Caki2 (cell line): Measurements from ENCODE around the gene TRABD2B. TPM values are rescaled to one million over a fixed set of nuclear protein-coding genes. Genes with fewer than 3 reads are reported as not detected.

Source experiments
- DNase-seq: peaks from one replicate; pipeline ENCODE4 v3.0.0-alpha.2; 2015; ENCODE audit warnings: low read depth
- in situ Hi-C: cut with HindIII; loops from 2 replicates; pipeline ENCODE4 v1.10.0; 2016; ENCODE audit warnings: low sequenced_read_pairs, low pct_unique_long_range_greater_than_20kb, mixed read lengths
- total RNA-seq: library from RNA; depleted of rRNA; stranded (reverse); fragments of >200 nt; shearing (Covaris generic); gene quantifications from 2 replicates; pipeline ENCODE4 v1.2.3, GENCODE V29; 2014; ENCODE audit warnings: low replicate concordance

Gene TRABD2B
- total RNA-seq, 1 experiment from 2014 or later, result 0.57 TPM

DNA sequence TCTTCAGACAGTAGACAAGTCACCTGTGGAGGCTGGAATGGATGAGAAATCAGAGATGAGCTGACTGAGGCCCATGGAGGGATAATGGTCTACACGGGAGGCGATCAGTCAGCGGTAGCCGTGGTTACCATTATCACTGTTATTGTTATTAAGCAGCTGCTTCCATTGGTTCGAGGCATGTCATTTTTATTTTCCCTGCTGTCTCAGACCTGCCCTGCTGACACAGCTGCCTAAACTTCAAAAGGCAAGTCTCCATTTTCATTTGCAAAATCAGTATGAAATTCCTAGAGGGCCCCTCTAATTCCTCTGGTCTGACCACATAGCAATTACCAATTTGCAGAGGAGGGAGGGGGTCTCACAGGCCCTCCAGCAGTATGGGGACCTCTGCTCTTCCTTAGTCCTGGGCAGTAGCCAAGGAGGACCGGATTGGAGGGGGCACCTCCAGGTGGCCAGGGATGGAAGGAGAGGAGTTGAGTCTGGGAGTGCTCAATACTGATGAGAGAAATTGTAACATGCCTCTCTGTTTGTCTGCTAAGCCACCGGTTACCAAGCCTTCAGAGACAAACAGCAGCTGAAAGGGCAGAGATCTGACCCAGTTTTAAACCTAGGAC is 184.2 kb downstream of the TRABD2B start:
- in situ Hi-C loops, result no loop called here
- no peak for DNase-seq

DNA sequence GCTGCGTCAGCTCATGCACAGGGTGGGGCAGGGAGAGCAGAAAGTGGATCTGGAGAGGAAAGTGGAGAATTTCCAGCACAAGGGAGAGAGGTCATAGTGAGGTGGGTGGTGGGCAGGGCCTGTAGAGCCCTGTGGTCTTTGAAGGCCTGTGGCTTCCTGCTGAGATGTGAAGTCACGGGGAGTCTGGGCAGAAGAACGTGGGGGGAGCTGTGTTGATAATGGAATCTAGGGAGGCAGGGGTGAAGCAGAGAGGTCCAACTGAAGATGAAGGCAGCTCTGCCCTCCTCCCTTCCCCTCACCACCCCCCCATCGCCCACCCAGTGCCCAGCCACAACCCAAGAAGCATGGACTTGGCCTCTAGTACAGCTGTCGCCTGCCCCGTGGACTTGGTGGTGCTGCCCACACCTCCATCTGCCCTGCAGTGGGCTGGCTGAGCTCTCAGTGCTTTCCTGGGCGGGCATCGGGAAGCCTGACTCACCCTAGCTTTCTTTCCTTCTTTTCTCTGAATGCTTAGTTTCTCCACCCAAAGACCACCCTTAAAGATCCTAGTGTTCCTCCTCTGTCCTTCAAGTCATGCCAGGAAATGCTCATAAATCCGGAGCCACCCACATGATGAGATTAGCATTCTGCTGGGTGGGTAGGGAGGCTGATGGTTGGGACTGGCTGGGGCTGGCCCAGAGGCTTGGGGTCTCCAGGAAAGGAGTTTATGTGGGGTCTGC is 186.1 kb downstream of the TRABD2B start:
- in situ Hi-C loops, result no loop called here
- no peak for DNase-seq

DNA sequence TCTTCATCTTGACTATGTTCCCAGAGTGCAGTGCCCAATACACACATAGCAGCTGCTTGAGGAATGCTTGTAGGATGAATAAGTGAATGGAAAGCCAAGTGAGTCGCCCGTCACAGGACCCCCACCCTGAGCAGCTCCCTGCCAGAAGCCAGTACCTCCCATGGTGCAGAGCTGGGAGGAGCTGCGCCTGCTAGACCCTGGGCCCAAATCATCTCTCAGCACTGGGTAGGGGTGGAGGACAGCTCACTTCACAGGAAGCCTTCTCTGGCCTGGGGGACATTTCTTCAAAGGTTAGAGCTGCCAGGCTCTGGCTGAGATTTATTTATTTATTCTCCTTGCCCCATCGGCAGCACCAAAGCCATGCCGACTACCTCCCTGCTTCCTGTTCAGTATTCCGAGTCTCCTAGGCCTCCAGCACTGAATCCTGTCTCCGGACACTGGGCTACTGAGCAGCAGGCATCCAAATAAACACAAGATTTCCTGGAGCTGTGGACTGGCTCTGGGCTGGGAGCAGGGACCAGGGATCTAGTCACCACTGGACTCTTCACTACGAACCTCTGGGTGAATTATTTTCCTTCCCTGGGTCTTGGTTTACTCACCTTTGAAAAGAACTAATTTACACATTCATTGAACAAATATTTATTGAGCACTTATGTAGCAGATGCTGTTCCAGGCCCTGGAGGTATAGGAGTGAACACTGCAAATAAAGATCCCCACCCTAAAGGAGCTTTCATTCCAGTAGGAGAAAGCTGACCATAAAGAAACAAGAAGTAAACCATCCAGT is 187.7 kb downstream of the TRABD2B start:
- in situ Hi-C loops, result no loop called here
- DNase-seq, result no peak

DNA sequence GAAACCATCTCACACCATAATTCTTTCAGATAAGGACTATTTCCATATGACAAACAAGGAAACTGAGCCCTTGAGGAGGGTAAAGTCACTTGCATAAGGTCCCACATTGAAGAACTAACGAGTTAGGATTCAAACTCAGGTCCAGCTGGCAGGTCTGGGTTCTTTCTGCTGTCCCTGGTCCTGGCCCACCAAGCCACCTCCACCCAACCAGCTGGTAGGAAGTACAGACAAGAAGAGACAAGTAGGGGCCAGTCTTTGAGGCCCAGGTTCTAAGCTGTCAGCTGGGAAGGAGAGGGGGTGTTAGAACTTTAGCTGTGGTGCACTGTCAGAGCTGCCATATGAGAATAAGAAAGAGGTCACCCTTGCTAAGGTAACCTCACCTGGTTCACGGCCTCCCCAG is 188.6 kb downstream of the TRABD2B start:
- in situ Hi-C loops, result no loop called here
- DNase-seq, result no peak

DNA sequence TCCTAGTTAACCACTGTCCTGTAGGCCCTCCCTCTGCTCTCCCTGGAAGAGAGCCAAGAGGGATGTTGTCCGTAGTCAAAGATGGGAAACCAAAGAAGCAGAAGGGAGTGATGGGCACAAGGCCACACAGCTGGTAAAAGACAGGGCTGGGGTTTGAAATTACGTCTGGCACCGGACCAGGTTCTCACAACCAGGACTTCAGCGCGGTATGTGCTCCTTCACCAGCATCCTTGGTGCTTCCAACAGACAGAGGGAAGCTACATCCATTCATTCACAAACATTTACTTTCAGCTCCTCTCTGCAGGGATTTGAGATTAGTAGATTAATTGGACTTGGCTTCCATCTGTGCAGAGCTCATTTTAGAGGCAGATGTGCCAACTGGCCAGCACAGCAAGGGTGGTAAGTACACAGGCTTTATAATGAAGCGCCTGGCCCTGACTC is 191.2 kb downstream of the TRABD2B start:
- in situ Hi-C loops, result no loop called here

DNA sequence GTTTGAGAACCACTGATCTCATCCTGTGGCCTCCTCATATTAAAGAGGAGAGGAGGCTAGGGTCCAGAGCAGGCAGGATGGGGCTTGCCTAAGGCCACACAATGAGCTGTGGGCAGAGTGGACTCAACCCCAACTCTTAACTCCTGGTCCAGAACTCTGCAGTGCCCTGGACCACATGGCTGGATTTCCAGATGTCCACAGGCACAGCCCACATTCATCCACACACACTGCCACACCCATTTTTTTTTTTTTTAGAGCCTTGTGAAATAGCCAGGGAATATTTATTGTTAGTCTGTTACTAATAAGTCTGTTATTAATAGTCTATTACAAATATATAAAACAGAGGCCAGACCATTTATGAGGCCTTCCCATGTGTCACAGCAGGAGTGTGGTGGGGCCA is 192.2 kb downstream of the TRABD2B start:
- in situ Hi-C loops, result no loop called here
- DNase-seq, result no peak

More for the DNA sequence above, 191.2 kb downstream of the TRABD2B start:
- DNase-seq, result no peak

DNA sequence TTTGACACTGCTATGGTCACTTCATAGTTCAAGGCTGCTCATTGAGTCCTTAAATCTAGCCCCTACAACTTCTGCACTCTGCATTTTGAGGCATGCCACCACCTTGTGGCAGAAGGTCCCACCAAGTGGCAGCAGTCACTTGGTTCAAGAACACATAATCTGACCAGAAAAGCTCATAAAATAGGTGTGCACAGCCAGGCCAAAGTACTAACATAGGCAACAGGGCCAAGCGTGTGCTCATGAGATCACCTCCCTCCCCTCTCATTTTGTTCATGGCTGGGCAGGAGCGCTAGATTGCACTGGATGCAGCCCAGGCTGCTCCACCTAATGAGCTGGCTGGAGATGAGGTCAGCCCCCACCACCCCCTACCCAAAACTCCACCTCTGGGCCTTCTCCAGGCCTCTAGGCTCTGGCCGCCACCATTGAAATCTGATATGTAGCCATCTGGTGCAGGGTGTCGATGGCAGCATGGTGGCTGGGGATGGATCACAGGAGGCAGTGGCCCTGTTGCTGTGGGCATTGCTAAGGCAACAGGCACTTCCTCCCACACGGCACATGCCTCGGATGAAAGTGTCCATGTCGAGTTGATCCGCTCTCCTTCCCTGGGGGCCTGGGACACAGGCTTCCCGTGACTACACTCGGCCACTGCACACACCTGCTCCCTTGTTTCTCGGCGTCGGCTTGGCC is 193.2 kb downstream of the TRABD2B start:
- DNase-seq, result no peak
- in situ Hi-C loops, result no loop called here

DNA sequence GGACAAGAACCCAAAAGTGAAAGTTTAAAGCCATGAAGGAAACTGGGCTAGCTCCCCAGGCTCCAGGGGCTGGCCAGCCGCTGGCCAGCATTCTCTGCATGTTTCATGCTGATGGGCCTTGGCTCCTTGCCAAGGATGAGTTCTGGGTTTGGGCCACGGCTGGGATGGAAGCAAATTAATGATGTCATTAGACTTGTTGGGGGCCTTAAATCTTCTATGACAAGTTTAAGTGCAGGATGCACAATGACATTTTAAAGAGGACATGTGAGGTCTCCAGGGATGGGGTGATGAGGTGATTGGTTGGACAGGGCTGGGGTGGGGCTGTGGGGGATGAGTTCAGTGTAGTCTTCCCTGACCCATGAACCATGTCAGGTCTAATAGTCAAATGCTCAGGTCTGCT is 199.6 kb downstream of the TRABD2B start:
- no peak for DNase-seq
- in situ Hi-C loops, result no loop called here

DNA sequence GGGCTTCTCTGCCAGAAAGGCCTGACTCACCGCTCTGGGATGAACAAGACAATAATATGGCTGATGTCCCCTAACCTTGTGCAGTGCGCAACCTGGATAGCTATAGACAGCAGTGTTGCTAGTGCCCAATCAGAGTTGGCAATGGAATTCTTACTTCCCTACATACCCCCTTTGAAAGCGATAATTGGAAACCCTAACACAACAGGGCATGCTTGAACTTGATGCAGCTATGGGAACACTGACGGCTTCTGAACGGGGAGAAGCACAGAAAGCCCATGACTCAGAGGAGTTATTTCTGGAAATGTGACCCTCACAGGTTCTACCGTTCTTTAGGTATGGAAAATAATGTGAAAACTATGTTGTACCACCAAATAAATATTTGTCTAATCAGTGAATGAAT is 200.6 kb downstream of the TRABD2B start:
- no peak for DNase-seq
- in situ Hi-C loops, result no loop called here

DNA sequence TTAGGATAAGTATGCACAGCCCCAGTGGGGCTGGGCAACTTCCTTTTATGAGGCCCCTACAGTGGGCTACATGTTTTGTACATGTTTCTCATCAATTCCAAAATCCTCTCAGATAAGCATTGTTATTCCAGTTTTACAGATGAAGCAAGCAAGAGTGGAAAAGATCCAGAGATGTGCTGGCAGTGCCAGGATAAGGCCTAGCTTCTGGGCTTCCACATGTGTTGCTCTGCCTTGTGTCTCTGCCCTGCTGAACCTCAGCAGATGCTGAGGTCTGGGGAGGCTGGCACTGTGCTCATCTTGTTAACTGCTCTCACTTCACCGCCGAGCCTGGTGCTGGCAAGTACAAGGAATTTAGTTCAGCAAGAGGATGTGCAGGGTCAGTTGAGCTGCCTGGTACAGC is 202.1 kb downstream of the TRABD2B start:
- no peak for DNase-seq
- in situ Hi-C loops, result no loop called here

DNA sequence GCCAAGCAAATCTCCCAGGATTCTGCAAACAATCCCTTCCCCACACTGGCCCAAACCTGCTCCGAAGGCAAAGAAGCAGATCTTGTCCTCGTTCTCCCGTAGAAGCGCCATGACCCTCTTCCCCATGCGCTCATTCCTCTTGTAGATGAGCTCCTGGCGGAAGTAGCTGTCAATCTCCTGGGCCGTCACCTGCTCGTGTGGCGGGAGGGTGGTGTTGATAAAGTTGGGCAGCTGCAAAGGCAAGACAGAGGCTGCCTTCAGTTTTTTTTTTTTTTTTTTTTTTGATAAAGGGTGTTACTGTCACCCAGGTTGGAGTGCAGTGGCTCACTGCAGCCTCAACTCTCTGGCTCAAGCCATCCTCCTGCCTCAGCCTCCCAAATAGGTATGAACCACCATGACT is 202.7 kb downstream of the TRABD2B start:
- in situ Hi-C loops, result no loop called here
- no peak for DNase-seq

DNA sequence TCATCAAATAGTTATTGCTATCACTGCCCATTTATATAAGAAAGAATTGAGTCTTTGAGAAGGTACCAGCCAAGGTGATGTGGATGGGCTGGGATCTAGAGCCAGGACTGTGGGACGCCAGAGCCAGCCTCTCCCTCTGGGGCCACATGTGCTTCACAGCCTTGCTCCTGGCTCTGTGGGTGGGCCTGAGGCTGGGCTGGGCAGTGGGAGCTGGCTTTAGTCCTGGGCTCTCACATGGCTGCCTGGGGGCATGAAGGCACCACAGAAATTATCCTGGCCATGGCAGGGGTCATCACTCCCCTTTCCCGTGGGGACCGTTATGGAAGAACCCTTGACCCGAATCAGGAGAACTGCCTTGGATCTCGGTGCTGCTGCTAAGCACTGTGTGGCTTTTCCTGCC is 203.1 kb downstream of the TRABD2B start:
- DNase-seq, result no peak
- in situ Hi-C loops, result no loop called here

DNA sequence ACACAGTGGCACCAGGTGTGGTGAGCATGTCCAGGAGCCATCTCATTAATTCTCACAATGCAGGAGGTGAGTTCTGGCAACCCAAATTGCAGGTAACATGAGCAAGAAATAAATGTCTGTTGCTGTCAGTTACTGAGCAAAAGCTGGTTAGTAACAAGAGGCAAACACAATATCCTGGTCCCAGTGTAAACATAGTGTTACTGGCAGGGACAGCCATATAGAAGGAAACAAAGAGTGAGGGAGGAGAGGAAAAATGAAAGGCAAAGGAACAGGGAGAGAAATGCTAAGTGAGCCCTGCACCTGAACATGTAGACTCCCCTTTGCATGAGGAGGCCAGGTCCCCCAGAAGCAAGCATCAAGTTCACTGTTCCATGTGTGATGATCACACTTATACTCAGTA is 203.6 kb downstream of the TRABD2B start:
- DNase-seq, result no peak
- in situ Hi-C loops, result no loop called here

DNA sequence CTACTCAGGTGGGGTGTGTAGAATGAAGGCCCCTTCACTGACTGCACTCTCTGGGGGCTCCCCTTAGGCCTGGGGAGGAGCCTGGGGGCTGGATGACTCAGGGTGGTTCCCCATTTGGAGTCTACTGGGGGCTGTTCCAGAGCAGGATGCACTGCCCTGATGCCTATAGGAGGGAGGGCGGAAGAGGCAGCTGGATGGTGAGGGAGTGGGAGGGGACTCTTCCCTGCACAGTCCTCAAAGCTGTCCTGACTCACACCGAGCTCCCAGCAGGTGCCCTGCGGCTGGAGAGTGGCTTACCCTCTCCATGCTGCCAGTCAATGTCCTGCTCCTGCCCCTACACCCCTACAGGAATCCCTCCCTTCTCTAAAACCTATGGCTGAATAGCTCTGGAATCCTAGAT is 204.4 kb downstream of the TRABD2B start:
- in situ Hi-C loops, result no loop called here
- no peak for DNase-seq

DNA sequence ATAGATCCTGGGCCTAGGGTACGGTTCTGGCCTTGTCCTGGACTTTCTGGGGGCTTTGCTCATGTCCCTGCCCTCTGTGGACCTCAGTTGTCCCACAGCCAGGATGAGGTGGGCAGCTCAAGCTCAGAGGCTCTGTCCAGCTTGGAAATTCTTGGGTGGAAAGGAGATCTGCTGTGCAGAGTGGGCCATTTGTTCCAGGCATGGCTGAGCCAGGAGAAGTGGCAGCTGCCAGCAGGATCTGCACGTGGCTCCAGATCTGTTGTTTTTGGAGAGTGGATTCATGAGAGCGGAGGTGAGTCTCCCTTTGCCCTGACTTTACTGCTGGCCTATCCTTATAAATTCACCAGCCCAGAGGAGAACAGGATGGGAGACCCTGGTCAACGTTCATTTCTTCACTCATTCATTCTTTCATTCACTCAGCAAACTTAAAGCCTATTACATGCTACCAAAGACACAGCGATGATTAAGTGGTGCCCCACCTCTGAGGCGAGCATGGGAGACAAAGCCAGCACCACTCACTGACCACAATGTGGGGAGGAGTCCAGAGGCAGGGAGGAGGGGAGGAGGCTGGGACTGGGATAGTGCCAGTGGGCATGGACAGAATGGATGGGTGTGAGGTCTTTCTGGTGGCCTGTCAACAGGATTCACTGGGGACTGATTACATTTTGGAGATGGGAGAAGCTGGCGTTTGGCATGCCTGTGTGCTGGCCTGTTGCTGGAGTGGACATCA is 205.1 kb downstream of the TRABD2B start:
- no peak for DNase-seq
- in situ Hi-C loops, result no loop called here

DNA sequence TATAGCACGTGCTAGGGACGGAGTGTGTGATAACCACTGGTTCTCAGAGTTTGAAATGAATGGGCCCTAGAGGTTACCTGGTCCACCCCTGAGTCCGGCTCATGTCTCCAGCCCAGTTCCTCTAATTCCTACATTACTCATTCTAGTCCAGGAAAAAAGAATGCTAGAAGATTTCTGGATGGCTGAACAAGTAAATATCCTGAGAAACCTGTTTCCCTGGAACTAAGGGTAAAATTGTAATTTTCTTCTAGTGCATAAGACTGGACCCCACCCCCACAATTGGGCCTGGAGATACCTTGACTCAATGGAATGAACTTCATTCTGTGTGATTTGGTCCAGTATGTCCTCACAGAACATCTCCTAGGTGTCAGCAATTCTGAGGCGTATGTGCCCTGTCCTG is 208.4 kb downstream of the TRABD2B start:
- in situ Hi-C loops, result no loop called here
- DNase-seq, result no peak

DNA sequence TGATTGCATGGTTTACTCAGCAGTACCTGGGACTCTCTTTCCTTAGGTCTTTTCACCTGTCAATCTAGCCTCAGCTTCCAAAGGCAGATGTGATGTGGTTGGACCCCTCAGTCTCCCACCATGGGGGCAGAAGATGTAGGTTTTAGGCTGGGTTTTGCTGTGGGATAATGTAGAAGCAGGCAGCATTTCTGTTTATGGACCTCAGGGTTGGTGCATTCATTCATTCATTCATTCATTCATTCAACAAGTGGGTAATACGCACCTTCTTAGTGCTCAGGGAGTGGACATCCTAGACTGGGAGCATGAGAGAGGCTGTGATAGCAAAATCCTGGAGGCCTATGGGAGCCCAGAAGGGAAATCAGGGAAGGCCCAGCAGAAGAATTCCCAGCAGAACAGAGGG is 209.6 kb downstream of the TRABD2B start:
- no peak for DNase-seq
- in situ Hi-C loops, result no loop called here

DNA sequence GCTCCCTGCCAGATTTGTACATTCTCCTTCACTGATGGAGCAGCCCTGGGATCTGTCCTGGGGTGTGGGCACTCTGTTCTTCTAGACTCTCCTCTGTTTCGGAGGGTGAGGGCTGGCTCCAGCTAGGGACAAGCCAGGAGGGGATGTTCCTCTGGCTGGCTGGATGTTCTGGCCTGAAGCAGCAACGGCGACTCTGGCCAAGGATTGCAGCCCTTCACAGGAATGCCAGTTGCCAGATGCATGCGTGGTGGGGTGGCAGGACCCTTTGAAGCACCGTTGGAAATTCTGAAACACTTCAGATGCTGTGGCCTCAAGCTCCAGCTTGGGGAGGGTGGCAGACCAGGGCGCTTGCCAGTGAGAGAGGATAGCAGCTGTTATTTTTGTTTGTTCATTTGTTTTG is 210.9 kb downstream of the TRABD2B start:
- no peak for DNase-seq
- in situ Hi-C loops, result no loop called here
